Ishikawa (cell line): ENCODE data around the gene BMPER.

Source experiments
- CEBPB ChIP-seq: IDR thresholded peaks from 2 replicates; pipeline ENCODE4 v1.6.1; 2012
- CREB1 ChIP-seq: IDR thresholded peaks from 2 replicates; pipeline ENCODE4 v1.6.1; 2012; ENCODE audit warnings: low read depth
- EGR1 ChIP-seq: IDR thresholded peaks from 2 replicates; pipeline ENCODE4 v1.6.1; 2012
- EP300 ChIP-seq: IDR thresholded peaks from 2 replicates; pipeline ENCODE4 v1.6.1; 2012; ENCODE audit warnings: borderline replicate concordance
- RAD21 ChIP-seq: IDR thresholded peaks from 2 replicates; pipeline ENCODE4 v1.6.1; 2012; ENCODE audit warnings: low read depth
- TAF1 ChIP-seq: IDR thresholded peaks from 2 replicates; pipeline ENCODE4 v1.6.1; 2012; ENCODE audit warnings: low read depth, mild to moderate bottlenecking
- TCF12 ChIP-seq: IDR thresholded peaks from 2 replicates; pipeline ENCODE4 v1.6.1; 2012; ENCODE audit warnings: low read depth
- YY1 ChIP-seq: IDR thresholded peaks from 2 replicates; pipeline ENCODE4 v1.6.1; 2012; ENCODE audit warnings: low read depth
- TF ChIP-seq, protein P1 (sequence below): IDR thresholded peaks from 2 replicates; pipeline ENCODE4 v1.6.1; 2012; ENCODE audit warnings: low read depth, mild to moderate bottlenecking
- TF ChIP-seq, protein P2 (sequence below): IDR thresholded peaks from 2 replicates; pipeline ENCODE4 v1.6.1; 2012
- TF ChIP-seq, protein P3 (sequence below): IDR thresholded peaks from 2 replicates; pipeline ENCODE4 v1.6.1; 2012

DNA sequence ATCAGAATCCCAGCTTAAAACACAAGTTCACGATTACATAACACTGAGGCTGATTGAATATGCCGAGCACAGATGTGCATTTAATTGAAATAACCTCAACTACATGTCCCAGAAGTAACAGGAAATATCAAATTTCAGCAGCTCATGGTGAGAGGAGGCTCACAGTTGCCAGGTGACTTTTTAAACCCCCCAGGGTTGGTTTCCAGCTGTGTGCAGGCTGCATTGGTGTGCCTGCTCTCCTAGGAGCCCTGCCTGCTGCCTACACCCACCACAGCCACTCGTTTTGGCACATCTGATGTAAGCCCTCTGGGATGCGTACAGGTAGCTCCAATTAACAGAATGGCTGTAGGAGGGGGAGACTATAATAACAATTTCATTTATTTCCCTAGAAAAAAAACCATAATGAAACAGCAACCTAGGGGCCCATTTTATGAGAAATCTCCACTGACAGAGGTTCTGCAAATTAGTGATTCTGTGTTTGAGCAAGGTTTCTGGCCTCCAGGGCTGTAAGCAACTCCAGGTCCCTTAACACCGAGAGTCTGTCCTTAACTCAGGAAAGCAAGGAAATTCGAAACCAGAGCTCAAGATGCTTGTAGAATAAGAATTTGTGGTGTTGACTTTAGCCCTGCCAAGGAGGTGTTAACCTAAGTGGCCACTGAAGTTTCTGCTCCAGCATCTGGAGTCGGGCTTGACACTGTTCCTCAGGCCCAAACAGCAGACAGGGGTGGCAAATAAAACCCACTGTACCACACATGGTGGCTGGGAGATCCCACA is 161.9 kb downstream of the BMPER start:
- no peak for TF ChIP-seq CREB1
- no peak for TF ChIP-seq EGR1
- TF ChIP-seq, protein P1, sequence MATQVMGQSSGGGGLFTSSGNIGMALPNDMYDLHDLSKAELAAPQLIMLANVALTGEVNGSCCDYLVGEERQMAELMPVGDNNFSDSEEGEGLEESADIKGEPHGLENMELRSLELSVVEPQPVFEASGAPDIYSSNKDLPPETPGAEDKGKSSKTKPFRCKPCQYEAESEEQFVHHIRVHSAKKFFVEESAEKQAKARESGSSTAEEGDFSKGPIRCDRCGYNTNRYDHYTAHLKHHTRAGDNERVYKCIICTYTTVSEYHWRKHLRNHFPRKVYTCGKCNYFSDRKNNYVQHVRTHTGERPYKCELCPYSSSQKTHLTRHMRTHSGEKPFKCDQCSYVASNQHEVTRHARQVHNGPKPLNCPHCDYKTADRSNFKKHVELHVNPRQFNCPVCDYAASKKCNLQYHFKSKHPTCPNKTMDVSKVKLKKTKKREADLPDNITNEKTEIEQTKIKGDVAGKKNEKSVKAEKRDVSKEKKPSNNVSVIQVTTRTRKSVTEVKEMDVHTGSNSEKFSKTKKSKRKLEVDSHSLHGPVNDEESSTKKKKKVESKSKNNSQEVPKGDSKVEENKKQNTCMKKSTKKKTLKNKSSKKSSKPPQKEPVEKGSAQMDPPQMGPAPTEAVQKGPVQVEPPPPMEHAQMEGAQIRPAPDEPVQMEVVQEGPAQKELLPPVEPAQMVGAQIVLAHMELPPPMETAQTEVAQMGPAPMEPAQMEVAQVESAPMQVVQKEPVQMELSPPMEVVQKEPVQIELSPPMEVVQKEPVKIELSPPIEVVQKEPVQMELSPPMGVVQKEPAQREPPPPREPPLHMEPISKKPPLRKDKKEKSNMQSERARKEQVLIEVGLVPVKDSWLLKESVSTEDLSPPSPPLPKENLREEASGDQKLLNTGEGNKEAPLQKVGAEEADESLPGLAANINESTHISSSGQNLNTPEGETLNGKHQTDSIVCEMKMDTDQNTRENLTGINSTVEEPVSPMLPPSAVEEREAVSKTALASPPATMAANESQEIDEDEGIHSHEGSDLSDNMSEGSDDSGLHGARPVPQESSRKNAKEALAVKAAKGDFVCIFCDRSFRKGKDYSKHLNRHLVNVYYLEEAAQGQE, result no peak
- TF ChIP-seq, protein P2, sequence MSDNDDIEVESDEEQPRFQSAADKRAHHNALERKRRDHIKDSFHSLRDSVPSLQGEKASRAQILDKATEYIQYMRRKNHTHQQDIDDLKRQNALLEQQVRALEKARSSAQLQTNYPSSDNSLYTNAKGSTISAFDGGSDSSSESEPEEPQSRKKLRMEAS, result no peak
- no peak for TF ChIP-seq CEBPB
- TF ChIP-seq, protein P3, sequence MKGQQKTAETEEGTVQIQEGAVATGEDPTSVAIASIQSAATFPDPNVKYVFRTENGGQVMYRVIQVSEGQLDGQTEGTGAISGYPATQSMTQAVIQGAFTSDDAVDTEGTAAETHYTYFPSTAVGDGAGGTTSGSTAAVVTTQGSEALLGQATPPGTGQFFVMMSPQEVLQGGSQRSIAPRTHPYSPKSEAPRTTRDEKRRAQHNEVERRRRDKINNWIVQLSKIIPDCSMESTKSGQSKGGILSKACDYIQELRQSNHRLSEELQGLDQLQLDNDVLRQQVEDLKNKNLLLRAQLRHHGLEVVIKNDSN, result no peak
- TF ChIP-seq RAD21, result no peak
- no peak for TF ChIP-seq EP300
- TF ChIP-seq TAF1, result no peak
- no peak for TF ChIP-seq YY1
- TF ChIP-seq TCF12, result no peak
